Lung (tissue), 12 donors: ENCODE results near the gene AP3D1. TPM values are rescaled to one million over a fixed set of nuclear protein-coding genes. Genes with fewer than 3 reads are reported as not detected.

Experiments used
- ATAC-seq: fragments of 200-7000 bp; cut with Tn5 transposase; one replicate; pipeline ENCODE4 v1.9.1; 2020; ENCODE audit warnings: moderate number of reproducible peaks; ENCODE audit not compliant: insufficient read depth, low FRiP score
- DNase-seq, 3 donors: peaks; one replicate each; pipeline ENCODE4 v3.0.0-alpha.2; 2013 to 2017
- H3K27ac ChIP-seq, 2 donors: one replicate each; pipeline ENCODE4 v1.5.1; 2013; ENCODE audit warnings: mild to moderate bottlenecking in 2 of 2, moderate library complexity in 2 of 2, control low read depth in 1 of 2, inconsistent platforms in 1 of 2, low read depth in 1 of 2, low read length in 1 of 2
- H3K27me3 ChIP-seq, 3 donors: one replicate each; pipeline ENCODE4 v1.5.1; 2013; ENCODE audit warnings: low read length in 2 of 3; ENCODE audit not compliant: control insufficient read depth in 3 of 3, insufficient read depth in 3 of 3
- H3K36me3 ChIP-seq, 4 donors: one replicate each; pipeline ENCODE4 v1.5.1; 2013; ENCODE audit warnings: low read length in 4 of 4, mild to moderate bottlenecking in 1 of 4, moderate library complexity in 1 of 4; ENCODE audit not compliant: control insufficient read depth in 4 of 4, insufficient read depth in 4 of 4
- H3K4me1 ChIP-seq, 5 donors: one replicate each; pipeline ENCODE4 v1.5.1; 2013; ENCODE audit warnings: low read length in 5 of 5, mild to moderate bottlenecking in 2 of 5, moderate library complexity in 1 of 5; ENCODE audit not compliant: control insufficient read depth in 5 of 5, insufficient read depth in 5 of 5
- H3K4me3 ChIP-seq: one replicate; pipeline ENCODE4 v1.5.1; 2013; ENCODE audit warnings: mild to moderate bottlenecking, control low read depth, moderate library complexity
- H3K9ac ChIP-seq, 2 donors: one replicate each; pipeline ENCODE4 v1.5.1; 2013; ENCODE audit warnings: low read length in 2 of 2, control low read depth in 1 of 2; ENCODE audit not compliant: insufficient read depth in 1 of 2
- H3K9me3 ChIP-seq, 4 donors: one replicate each; pipeline ENCODE4 v1.5.1; 2013; ENCODE audit warnings: low read length in 3 of 4, mild to moderate bottlenecking in 1 of 4, moderate library complexity in 1 of 4; ENCODE audit not compliant: control insufficient read depth in 4 of 4, insufficient read depth in 3 of 4
- CTCF ChIP-seq: IDR thresholded peaks from 2 replicates; pipeline ENCODE4 v1.5.1; 2012; ENCODE audit warnings: mild to moderate bottlenecking; ENCODE audit errors: control extremely low read depth, extremely low read depth
- WGBS, 2 donors: extraction: QIAGEN DNeasy Blood & Tissue Kit; methylation state at CpG; one replicate each; pipeline ENCODE4 v1.1.7; 2013; 5-methylcytosine and 5-hydroxymethylcytosine counted together
- polyA plus RNA-seq, 2 donors: library from polyadenylated mRNA; stranded (reverse); fragments of 200-250 nt; gene quantifications; one replicate each; pipeline ENCODE4 v1.2.1, GENCODE V29; 2013
- total RNA-seq, 2 donors: library from RNA; depleted of rRNA in 1 of 2; stranded (reverse); fragments of >200 nt in 1 of 2; gene quantifications; one replicate each; pipeline ENCODE4 v1.2.1, GENCODE V29; 2014 to 2021
- donor health status: control.
- donor health status: control.
- donor health status: Bipolar disorder and iron deficiency.
- donor health status: healthy.
- donor health status: DM: yes; HTN: yes; CAD: no.

AP3D1 gene
- total and polyA plus RNA-seq, 4 donors: 55.3 to 144 (median 85.4) TPM

GRCh38 chr19:2080336-2080988, 70.9 kb downstream of the AP3D1 start:
- peak overlapping the region in 1 of 2 donors; percentile 32 for H3K27ac ChIP-seq
- H3K9ac ChIP-seq: no peak overlapping the region
- no peak for TF ChIP-seq CTCF
- DNase-seq: no peak
- H3K27me3 ChIP-seq: no peaks in the 10 kb centered on the region
- peaks cover 0 to 13% (median 0%) of the 10 kb centered on the region in 5 donors for H3K4me1 ChIP-seq
- no peak overlapping the region for H3K4me3 ChIP-seq
- H3K9me3 ChIP-seq: peaks cover 0 to 2% (median 0%) of the 10 kb centered on the region in 4 donors
- no peak for ATAC-seq
- peaks cover 4 to 49% (median 21%) of the 10 kb centered on the region in 4 donors for H3K36me3 ChIP-seq
- 84 to 90% methylated on average over 23 of the region's 23 CpGs for WGBS, 2 donors

GRCh38 chr19:2079865-2080301, 71.5 kb downstream of the AP3D1 start:
- ATAC-seq (no peak), DNase-seq (no peak)
- Histone ChIP-seq H3K27ac (no peak overlapping the region), H3K36me3 (peaks cover 6 to 52% (median 27%) of the 10 kb centered on the region in 4 donors), H3K9me3 (peaks cover 0 to 2% (median 0%) of the 10 kb centered on the region in 4 donors), H3K27me3 (no peaks in the 10 kb centered on the region), H3K4me1 (peaks cover 0 to 12% (median 0%) of the 10 kb centered on the region in 5 donors), H3K9ac (no peak overlapping the region), H3K4me3 (no peak overlapping the region)
- WGBS, 2 donors: 89 to 93% methylated on average over 23 of the region's 23 CpGs
- TF ChIP-seq CTCF: no peak

GRCh38 chr19:2079076-2079864, 72.1 kb downstream of the AP3D1 start:
- no peak for ATAC-seq
- TF ChIP-seq CTCF: no peak
- peaks cover 6 to 50% (median 27%) of the 10 kb centered on the region in 4 donors for H3K36me3 ChIP-seq
- peaks cover 0 to 2% (median 0%) of the 10 kb centered on the region in 4 donors for H3K9me3 ChIP-seq
- H3K4me3 ChIP-seq: no peak overlapping the region
- H3K4me1 ChIP-seq: peaks cover 0 to 12% (median 0%) of the 10 kb centered on the region in 5 donors
- H3K9ac ChIP-seq: no peak overlapping the region
- WGBS, 2 donors: 93 to 94% methylated on average over 32 of the region's 32 CpGs
- no peaks in the 10 kb centered on the region for H3K27me3 ChIP-seq
- no peak for DNase-seq
- no peak overlapping the region for H3K27ac ChIP-seq
